ENCODE measurements around the gene TIMM10B.

GRCh38 chr11:6468712-6469495 lies 12.4 kb upstream of the TIMM10B start:
- TF ChIP-seq HNRNPK (IDR thresholded peaks at IDR 0.05; ENCODE audit: low read depth, low read length, poor library complexity, severe bottlenecking) (no peak), CREB3 (tag; conservative IDR thresholded peaks at IDR 0.05; ENCODE audit: low read depth) (no peak), KLF13 (tag; IDR thresholded peaks at IDR 0.05; ENCODE audit: borderline replicate concordance, low read depth) (no peak), MITF (IDR thresholded peaks at IDR 0.05) (no peak), ZNF311 (CRISPR knock-in tag; IDR thresholded peaks at IDR 0.05) (no peak)
